Endothelial cell of umbilical vein (primary cell): ENCODE measurements around the gene TENT4A. TPM values are rescaled to one million over a fixed set of nuclear protein-coding genes. Genes with fewer than 3 reads are reported as not detected.

ENCODE experiments used
- BruUV-seq: library from RNA; stranded (reverse); fragments of 400-500 nt; replicated peaks from 2 replicates; lab custom pipeline; 2021; lab: Mats Ljungman, UMichigan
- CTCF ChIA-PET: fragments of 300-600, 350-600 bp; sonication (Branson Sonifier 250); formaldehyde crosslinking; loops from one replicate; lab custom pipeline; 2021; ENCODE audit warnings: antibody characterized with exemption, inconsistent platforms; lab: Charles Lee
- POLR2A ChIA-PET: fragments of 300-600, 350-600 bp; sonication (Branson Sonifier 250); formaldehyde crosslinking; loops from one replicate; lab custom pipeline; 2021; ENCODE audit warnings: antibody characterized with exemption, inconsistent platforms; lab: Charles Lee
- DNase-seq: peaks from one replicate; pipeline ENCODE4 v3.0.0-alpha.2; 2011; ENCODE audit warnings: low read depth, low spot score
- FAIRE-seq: peaks from 2 replicates; lab custom pipeline; 2011; peaks lifted over from hg19 to GRCh38; lab: Jason Lieb, UNC
- H2AFZ ChIP-seq: 2 replicates; pipeline ENCODE4 v1.6.0; 2012; ENCODE audit warnings: low read depth, low read length, control low read depth, inconsistent platforms
- H3K27ac ChIP-seq: 2 replicates; pipeline ENCODE4 v1.5.1; 2011; ENCODE audit warnings: low read depth, mild to moderate bottlenecking, control low read depth, low read length, moderate library complexity; ENCODE audit not compliant: insufficient read depth
- H3K27me3 ChIP-seq, 2 experiments: 2 replicates each; pipeline versions ENCODE4 v1.6.0 to v1.6.1; 2011; ENCODE audit warnings: low read length in 2 of 2, mixed read lengths in 1 of 2; ENCODE audit not compliant: control insufficient read depth in 2 of 2, insufficient read depth in 2 of 2
- H3K36me3 ChIP-seq, 2 experiments: 2 replicates in 1 of 2; 3 replicates in 1 of 2; pipeline ENCODE4 v1.5.1; 2011; ENCODE audit warnings: low read length in 2 of 2, mild to moderate bottlenecking in 1 of 2, moderate library complexity in 1 of 2; ENCODE audit not compliant: control insufficient read depth in 2 of 2, insufficient read depth in 2 of 2; ENCODE audit errors: extremely low read depth in 1 of 2
- H3K4me1 ChIP-seq: 3 replicates; pipeline ENCODE4 v1.5.1; 2011; ENCODE audit warnings: mild to moderate bottlenecking, low read length; ENCODE audit not compliant: control insufficient read depth, insufficient read depth; ENCODE audit errors: extremely low read depth
- H3K4me2 ChIP-seq: 2 replicates; pipeline ENCODE4 v1.6.1; 2011; ENCODE audit warnings: low read length, control low read depth, mixed read lengths; ENCODE audit not compliant: insufficient read depth
- H3K4me3 ChIP-seq, 3 experiments: fragments of 200-600 bp in 1 of 3; sonication (generic), shearing (Covaris generic) in 1 of 3; replicated peaks in 1 of 3; 2 replicates each; pipeline ENCODE4 v1.5.1; 2011 to 2016; ENCODE audit warnings: control low read depth in 3 of 3, low read length in 3 of 3, mild to moderate bottlenecking in 2 of 3, inconsistent platforms in 1 of 3, low read depth in 1 of 3, moderate library complexity in 1 of 3; ENCODE audit not compliant: insufficient read depth in 1 of 3
- H3K79me2 ChIP-seq: 2 replicates; pipeline ENCODE4 v1.6.0; 2012; ENCODE audit warnings: low read length, inconsistent platforms; ENCODE audit not compliant: control insufficient read depth, insufficient read depth
- H3K9ac ChIP-seq: replicated peaks from 2 replicates; pipeline ENCODE3; 2011; ENCODE audit warnings: low read length, control low read depth; ENCODE audit not compliant: insufficient read depth; ENCODE audit errors: extremely low read depth
- H3K9me1 ChIP-seq: replicated peaks from 3 replicates; pipeline ENCODE4 v1.6.0; 2011; ENCODE audit warnings: mild to moderate bottlenecking, low read length; ENCODE audit not compliant: control insufficient read depth, insufficient read depth; ENCODE audit errors: extremely low read depth
- H3K9me3 ChIP-seq: replicated peaks from 2 replicates; pipeline ENCODE4 v1.5.1; 2012; ENCODE audit warnings: low read length, inconsistent platforms; ENCODE audit not compliant: control insufficient read depth, insufficient read depth
- H4K20me1 ChIP-seq: replicated peaks from 2 replicates; pipeline ENCODE3; 2011; ENCODE audit warnings: mild to moderate bottlenecking, low read length; ENCODE audit not compliant: control insufficient read depth, insufficient read depth; ENCODE audit errors: extremely low read depth
- CTCF ChIP-seq, 2 donors: IDR thresholded peaks; 1 replicate in 1 of 2; 2 replicates in 1 of 2; pipeline ENCODE4 v1.5.1; 2011; ENCODE audit warnings: low read length in 2 of 2, mild to moderate bottlenecking in 2 of 2, moderate library complexity in 2 of 2, control low read depth in 1 of 2, inconsistent platforms in 1 of 2, low read depth in 1 of 2; ENCODE audit not compliant: insufficient read depth in 1 of 2; ENCODE audit errors: extremely low read depth in 1 of 2
- EZH2 ChIP-seq: IDR thresholded peaks from 2 replicates; pipeline ENCODE4 v1.6.1; 2012; ENCODE audit warnings: borderline replicate concordance, low read depth, mild to moderate bottlenecking, moderate library complexity, low read length, inconsistent platforms; ENCODE audit not compliant: severe bottlenecking
- FOS ChIP-seq: IDR thresholded peaks from 2 replicates; pipeline ENCODE4 v1.6.1; 2011; ENCODE audit warnings: mild to moderate bottlenecking, low read length, moderate library complexity, borderline replicate concordance; ENCODE audit not compliant: insufficient read depth
- GATA2 ChIP-seq: IDR thresholded peaks from 2 replicates; pipeline ENCODE4 v1.7.0; 2011; ENCODE audit warnings: low read depth, mild to moderate bottlenecking, moderate library complexity, mixed read lengths, low read length; ENCODE audit not compliant: insufficient read length, insufficient read depth
- JUN ChIP-seq: IDR thresholded peaks from 2 replicates; pipeline ENCODE4 v1.6.1; 2011; ENCODE audit warnings: borderline replicate concordance, low read depth; ENCODE audit not compliant: insufficient read length, insufficient read depth
- MAX ChIP-seq: IDR thresholded peaks from 2 replicates; pipeline ENCODE4 v1.6.1; 2011; ENCODE audit not compliant: insufficient read depth, insufficient read length
- MYC ChIP-seq: IDR thresholded peaks from one replicate; pipeline ENCODE4 v1.6.1; 2011; ENCODE audit warnings: mild to moderate bottlenecking, low read depth, low read length
- POLR2A ChIP-seq: IDR thresholded peaks from 2 replicates; pipeline ENCODE4 v1.6.1; 2012; ENCODE audit warnings: low read depth, mild to moderate bottlenecking, control low read depth, low read length
- POLR2AphosphoS5 ChIP-seq: IDR thresholded peaks from 2 replicates; pipeline ENCODE4 v1.6.1; 2012; ENCODE audit warnings: low read depth, mild to moderate bottlenecking, control low read depth, low read length, moderate library complexity; ENCODE audit not compliant: insufficient read depth
- dilution Hi-C: fragments of 300-500 bp; cut with MboI; formaldehyde crosslinking; loops from one replicate; pipeline ENCODE4 v1.15.0; 2019; ENCODE audit warnings: low sequenced_read_pairs; ENCODE audit not compliant: extremely low pct_ligation_motif_present
- intact Hi-C: fragments of 100-400 bp; cut with micrococcal nuclease; formaldehyde crosslinking; loops from one replicate; pipeline ENCODE4 v1.10.0; 2022
- polyA plus RNA-seq, 4 experiments: library from polyadenylated mRNA; depleted of rRNA in 3 of 4; stranded (reverse) in 3 of 4; unstranded in 1 of 4; fragments of >200 nt; gene quantifications; 2 replicates each; pipeline versions ENCODE4 v1.2.1 to v1.2.3, GENCODE V29; 2011 to 2012; ENCODE audit warnings: missing spikeins in 1 of 4
- total RNA-seq: library from RNA; stranded (reverse); gene quantifications from 2 replicates; pipeline ENCODE4 v1.2.3, GENCODE V29; 2021

The TENT4A gene
- total and polyA plus RNA-seq, 2 donors (not counting 3 experiments of a cell fraction or from before 2014, with no cell fraction given), result 10.2 to 35.4 TPM

GRCh38 chr5:6740586-6741150 is 27.4 kb downstream of the TENT4A start:
- Histone ChIP-seq H3K4me1 (no peaks in the 10 kb centered on the region), H3K9ac (no peak overlapping the region), H3K4me2 (no peak overlapping the region), H3K27me3 (no peaks in the 10 kb centered on the region), H3K27ac (no peak overlapping the region), H3K4me3 (no peak overlapping the region), H4K20me1 (no peaks in the 10 kb centered on the region), H3K36me3 (peaks cover 3 to 15% of the 10 kb centered on the region in 2 experiments), H3K9me3 (no peaks in the 10 kb centered on the region), H3K9me1 (no peaks in the 10 kb centered on the region), H2AFZ (no peak overlapping the region), H3K79me2 (peaks cover 48% of the 10 kb centered on the region)
- no TSS peak for BruUV-seq
- FAIRE-seq (no peak), DNase-seq (no peak)
- dilution Hi-C loops, result loop anchor here (25.0 kb wide), 1 partner anchor 103 kb away; the partner anchor contains the start of genes NSUN2 and SRD5A1
- CTCF ChIA-PET, result interaction anchor here (1.2 kb wide), 1 partner anchor 12 kb away, joined by 3 read pairs; no protein-coding TSS in a partner anchor
- TF ChIP-seq MAX (no peak), JUN (no peak)
- intact Hi-C loops, result loop anchor here (10.0 kb wide), 1 partner anchor 1246 kb away; no protein-coding TSS in a partner anchor
- POLR2A ChIA-PET, result no interaction called here

- BruUV-seq, result no TSS peak
- Histone ChIP-seq H3K9ac (no peak overlapping the region), H3K36me3 (peaks cover 3 to 17% of the 10 kb centered on the region in 2 experiments), H3K9me3 (no peaks in the 10 kb centered on the region), H3K4me1 (no peaks in the 10 kb centered on the region), H3K9me1 (no peaks in the 10 kb centered on the region), H3K4me3 (no peak overlapping the region), H3K27me3 (no peaks in the 10 kb centered on the region), H3K4me2 (no peak overlapping the region), H3K79me2 (peaks cover 46% of the 10 kb centered on the region), H2AFZ (no peak overlapping the region), H4K20me1 (no peaks in the 10 kb centered on the region), H3K27ac (no peak overlapping the region)
- POLR2A ChIA-PET, result no interaction called here
- no peak for FAIRE-seq
- CTCF ChIA-PET, result interaction anchor here (0.9 to 1.2 kb wide), 5 partner anchors 9 to 111 kb away, joined by 3 read pairs; partner anchors contain the start of genes NSUN2 and SRD5A1
- DNase-seq, result no peak
- intact Hi-C loops, result loop anchor here (10.0 kb wide), 1 partner anchor 1247 kb away; no protein-coding TSS in a partner anchor
- dilution Hi-C loops, result loop anchor here (25.0 kb wide), 1 partner anchor 105 kb away; the partner anchor contains the start of genes NSUN2 and SRD5A1
- no peak for TF ChIP-seq GATA2
- TF ChIP-seq EZH2, result no peak
- TF ChIP-seq JUN, result no peak
- TF ChIP-seq POLR2AphosphoS5, result no peak
- no peak for TF ChIP-seq POLR2A
- TF ChIP-seq MYC, result no peak
- TF ChIP-seq MAX, result no peak
- TF ChIP-seq CTCF (IDR thresholded peaks at IDR 0.05; ENCODE audit: extremely low read depth in 1 of 2, insufficient read depth in 1 of 2, low read depth in 1 of 2, low read length in 2 of 2), result no peak
- no peak for TF ChIP-seq FOS
These were observed 29.0 kb downstream of the TENT4A start for GRCh38 chr5:6742081-6742758.
